ENCODE data around the gene C3orf33.

C3orf33 gene

GRCh38 chr3:155741603-155742002, 64.5 kb downstream of the C3orf33 start:
- DNase-seq (ENCODE audit: low spot score): no peak

- no peak for DNase-seq (ENCODE audit: low spot score)
Observed at GRCh38 chr3:155741101-155741500, 65.0 kb downstream of the C3orf33 start.

GRCh38 chr3:155739154-155739553, 66.9 kb downstream of the C3orf33 start:
- no peak for DNase-seq (ENCODE audit: low spot score)

- no peak for DNase-seq (ENCODE audit: low spot score)
Observed at GRCh38 chr3:155738580-155739076, 67.5 kb downstream of the C3orf33 start.

DNA sequence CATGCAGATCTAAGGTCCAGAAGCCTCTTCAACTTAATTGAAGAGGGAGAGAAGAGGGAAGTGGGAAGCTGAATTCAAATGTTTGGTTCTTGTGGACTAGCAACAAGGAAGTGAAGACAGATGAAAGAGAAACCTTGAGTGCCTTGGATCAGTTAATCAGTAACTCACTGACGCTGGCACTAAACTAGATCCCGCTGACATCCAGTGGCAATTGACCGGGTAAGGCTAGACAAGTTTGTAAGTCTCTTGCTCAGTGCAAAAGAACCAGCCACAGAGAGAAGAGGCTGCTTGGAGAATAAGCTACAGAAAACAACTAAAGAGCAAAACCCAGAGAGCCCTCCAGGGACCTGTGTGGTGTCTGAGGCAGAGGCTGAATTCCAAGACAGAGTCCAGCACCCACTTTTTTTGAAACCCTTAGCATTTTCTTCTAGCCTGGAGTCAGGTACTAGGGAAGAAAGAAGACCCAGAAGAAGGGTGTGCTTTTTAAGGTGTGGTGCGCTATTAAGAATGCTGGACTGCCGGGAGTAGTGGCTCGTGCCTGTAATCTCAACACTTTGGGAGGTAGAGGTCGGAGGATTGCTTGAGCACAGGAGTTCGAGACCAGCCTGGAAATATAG, 68.1 kb downstream of the C3orf33 start:
- no peak for DNase-seq (ENCODE audit: low spot score)

DNA sequence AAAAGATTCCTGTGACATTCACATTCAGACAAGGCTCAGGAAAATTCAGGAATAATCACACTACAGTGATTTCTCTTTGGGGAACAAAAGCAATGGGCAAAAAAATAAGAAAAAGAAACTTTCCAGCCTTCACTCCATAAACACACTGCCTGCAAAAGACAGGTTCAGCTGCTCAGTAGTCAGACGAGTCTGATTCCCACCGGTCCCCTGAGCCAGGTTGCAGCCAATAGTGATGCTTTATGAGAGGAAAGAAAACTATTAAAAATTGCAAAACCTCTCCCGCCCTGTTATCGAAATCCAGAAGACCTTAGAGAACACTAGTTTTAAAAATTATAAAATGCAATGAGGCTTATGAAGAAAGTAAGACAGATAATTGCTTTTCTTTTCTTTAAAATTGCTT, 69.7 kb downstream of the C3orf33 start:
- no peak for DNase-seq (ENCODE audit: low spot score)

DNA sequence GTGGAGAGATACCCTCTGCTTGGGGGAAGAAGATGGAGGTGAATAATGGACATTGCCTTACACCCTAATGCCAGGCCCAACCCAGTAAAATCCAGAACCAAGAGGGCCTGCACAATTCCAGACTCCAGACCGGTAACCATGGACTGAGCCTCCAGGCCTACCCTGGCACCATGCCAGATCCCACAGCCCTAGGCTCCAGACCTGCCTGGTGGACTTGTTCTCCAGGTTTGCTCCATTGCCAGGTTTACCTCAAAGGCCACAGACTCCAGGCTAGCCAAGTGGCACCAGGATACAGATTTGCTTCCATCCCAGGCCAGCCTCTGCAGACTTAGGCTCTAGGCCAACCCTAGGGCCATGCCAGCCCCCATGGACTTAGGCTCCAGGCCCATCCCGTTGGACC, 75.2 kb downstream of the C3orf33 start:
- DNase-seq (ENCODE audit: low spot score): no peak

DNA sequence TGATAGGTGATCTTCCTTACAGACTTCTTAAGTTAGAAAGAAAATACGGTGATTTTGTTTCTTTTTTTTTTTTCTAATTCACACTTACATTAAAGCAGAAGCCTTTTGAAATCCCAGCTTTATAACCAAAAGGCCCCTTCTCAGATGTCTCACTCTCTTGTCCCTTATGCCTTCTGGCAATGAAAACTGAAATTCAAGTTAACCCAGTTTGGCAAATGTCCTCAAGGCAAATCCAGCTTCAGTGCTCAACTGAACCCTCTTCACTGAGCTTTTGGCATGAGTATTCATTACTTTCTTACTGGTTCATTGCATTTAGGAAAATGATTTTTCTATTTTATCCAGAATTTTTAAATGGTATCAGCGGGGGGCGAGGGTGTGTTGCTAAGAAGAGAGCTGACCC, 78.2 kb downstream of the C3orf33 start:
- no peak for DNase-seq (ENCODE audit: low spot score)

GRCh38 chr3:155714295-155714718, 91.8 kb downstream of the C3orf33 start:
- no peak for DNase-seq (ENCODE audit: low spot score)

Measured in AG08396 (cell line).